Liver (tissue), 3 donors: ENCODE results near the gene PLAAT5.

Experiments
- TAF1 ChIP-seq: conservative IDR thresholded peaks from 2 replicates; pipeline ENCODE4 v1.6.1; 2016; ENCODE audit warnings: antibody characterized with exemption, mild to moderate bottlenecking
- TF ChIP-seq, protein P1 (sequence below): fragments of 150-350 bp; IDR thresholded peaks from 2 replicates; pipeline ENCODE4 v1.5.1; 2017; ENCODE audit warnings: improper control_type of control experiment, low read depth, low read length; ENCODE audit not compliant: missing input control
- donor health status: healthy.
- donor health status: healthy.

GRCh38 chr11:63512816-63513215 lies 21.8 kb upstream of the PLAAT5 start:
- TF ChIP-seq, protein P1, sequence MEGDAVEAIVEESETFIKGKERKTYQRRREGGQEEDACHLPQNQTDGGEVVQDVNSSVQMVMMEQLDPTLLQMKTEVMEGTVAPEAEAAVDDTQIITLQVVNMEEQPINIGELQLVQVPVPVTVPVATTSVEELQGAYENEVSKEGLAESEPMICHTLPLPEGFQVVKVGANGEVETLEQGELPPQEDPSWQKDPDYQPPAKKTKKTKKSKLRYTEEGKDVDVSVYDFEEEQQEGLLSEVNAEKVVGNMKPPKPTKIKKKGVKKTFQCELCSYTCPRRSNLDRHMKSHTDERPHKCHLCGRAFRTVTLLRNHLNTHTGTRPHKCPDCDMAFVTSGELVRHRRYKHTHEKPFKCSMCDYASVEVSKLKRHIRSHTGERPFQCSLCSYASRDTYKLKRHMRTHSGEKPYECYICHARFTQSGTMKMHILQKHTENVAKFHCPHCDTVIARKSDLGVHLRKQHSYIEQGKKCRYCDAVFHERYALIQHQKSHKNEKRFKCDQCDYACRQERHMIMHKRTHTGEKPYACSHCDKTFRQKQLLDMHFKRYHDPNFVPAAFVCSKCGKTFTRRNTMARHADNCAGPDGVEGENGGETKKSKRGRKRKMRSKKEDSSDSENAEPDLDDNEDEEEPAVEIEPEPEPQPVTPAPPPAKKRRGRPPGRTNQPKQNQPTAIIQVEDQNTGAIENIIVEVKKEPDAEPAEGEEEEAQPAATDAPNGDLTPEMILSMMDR: no peak
- TF ChIP-seq TAF1: no peak
